HG03521 (cell line): ENCODE results near the gene GCN1.

ENCODE experiments used
- ATAC-seq: cut with Tn5 transposase; IDR thresholded peaks from one replicate; pipeline ENCODE4 v1.9.1; 2021; ENCODE audit warnings: mild to moderate bottlenecking, moderate library complexity; ENCODE audit not compliant: unreplicated experiment

The GCN1 gene

GRCh38 chr12:120121343-120121742 is 73.2 kb downstream of the GCN1 start:
- ATAC-seq = no peak

GRCh38 chr12:120119271-120119973 is 75.1 kb downstream of the GCN1 start:
- no peak for ATAC-seq

DNA sequence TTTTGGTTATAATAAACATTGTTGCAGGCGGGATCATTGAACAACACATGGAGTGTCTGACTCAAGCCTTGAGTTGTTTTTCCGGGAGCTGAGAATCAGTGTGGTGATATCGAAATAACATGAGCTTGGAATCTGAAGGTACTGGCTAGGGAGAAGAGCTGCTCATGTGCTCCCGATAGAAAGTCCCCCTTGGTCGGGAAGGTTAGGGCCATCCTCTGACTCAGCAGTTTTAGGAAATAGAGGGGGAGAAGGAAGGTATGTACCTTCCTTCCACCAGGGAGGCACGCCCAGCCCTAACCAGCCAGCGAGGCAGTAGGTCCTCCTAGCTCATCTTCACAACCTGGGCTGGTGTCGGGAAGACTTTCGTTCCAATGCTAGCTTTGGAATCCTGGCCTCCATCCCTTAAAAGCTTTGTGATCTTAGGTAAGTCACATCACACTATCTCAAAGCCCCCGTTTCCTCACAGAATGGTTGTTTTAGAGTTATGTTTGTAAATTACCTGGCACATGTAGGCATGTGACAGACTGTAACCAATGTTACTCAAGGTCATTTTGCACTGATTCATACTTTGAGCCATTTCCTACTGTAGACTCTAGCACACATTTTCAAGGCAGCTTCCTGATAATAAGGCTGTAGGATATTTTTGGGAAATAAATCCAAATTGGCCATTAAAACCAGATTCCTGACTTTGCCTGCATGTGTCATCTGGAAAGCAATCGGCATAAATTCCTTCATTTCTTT is 76.0 kb downstream of the GCN1 start:
- ATAC-seq = no peak

GRCh38 chr12:120117961-120118320 is 76.6 kb downstream of the GCN1 start:
- no peak for ATAC-seq

- peak; percentile 59 for ATAC-seq
These were observed 77.5 kb downstream of the GCN1 start for GRCh38 chr12:120116792-120117651.

GRCh38 chr12:120116441-120116791 is 78.1 kb downstream of the GCN1 start, which contains the start of gene RAB35:
TSS of gene RAB35 (minus strand) at chr12:120116753. CDS start at chr12:120116650, 103 bp downstream.
- peak; percentile 8 for ATAC-seq

DNA sequence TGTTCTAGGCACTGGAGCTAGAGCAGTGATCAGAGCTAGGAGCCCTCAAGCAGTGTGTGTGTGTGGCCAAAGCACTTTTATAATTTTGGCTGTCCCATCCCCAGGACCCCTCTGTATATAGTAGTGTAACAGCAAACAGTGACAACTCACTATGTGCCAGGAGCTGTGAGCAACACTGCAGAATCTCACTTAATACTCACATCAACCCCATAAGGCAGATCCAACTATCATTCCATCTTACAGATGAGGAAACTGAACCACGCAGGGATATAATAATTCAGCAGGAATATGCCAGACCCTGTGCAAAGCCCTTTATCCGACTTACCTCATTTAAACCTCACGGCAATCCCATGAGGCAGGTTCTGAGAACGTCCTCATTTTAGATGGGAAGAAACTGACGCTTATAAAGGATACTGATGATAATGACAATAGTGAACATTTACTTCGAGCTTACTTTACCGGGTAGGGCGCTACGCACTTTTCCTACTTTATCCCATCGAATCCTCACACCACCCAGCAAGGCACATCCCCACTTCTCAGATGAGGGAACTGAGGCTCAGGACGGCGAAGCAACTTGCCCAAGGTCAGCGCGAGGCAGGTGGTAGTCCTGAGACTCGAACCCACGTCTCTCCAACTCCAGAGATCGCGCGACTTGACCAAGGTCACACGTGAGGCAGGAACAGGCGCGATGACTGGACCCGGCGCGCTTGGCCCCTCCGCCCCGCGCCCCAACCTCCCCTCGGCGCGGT is 78.6 kb downstream of the GCN1 start:
- ATAC-seq = peak; percentile 8

GRCh38 chr12:120115066-120115465 is 79.4 kb downstream of the GCN1 start:
- ATAC-seq = no peak

DNA sequence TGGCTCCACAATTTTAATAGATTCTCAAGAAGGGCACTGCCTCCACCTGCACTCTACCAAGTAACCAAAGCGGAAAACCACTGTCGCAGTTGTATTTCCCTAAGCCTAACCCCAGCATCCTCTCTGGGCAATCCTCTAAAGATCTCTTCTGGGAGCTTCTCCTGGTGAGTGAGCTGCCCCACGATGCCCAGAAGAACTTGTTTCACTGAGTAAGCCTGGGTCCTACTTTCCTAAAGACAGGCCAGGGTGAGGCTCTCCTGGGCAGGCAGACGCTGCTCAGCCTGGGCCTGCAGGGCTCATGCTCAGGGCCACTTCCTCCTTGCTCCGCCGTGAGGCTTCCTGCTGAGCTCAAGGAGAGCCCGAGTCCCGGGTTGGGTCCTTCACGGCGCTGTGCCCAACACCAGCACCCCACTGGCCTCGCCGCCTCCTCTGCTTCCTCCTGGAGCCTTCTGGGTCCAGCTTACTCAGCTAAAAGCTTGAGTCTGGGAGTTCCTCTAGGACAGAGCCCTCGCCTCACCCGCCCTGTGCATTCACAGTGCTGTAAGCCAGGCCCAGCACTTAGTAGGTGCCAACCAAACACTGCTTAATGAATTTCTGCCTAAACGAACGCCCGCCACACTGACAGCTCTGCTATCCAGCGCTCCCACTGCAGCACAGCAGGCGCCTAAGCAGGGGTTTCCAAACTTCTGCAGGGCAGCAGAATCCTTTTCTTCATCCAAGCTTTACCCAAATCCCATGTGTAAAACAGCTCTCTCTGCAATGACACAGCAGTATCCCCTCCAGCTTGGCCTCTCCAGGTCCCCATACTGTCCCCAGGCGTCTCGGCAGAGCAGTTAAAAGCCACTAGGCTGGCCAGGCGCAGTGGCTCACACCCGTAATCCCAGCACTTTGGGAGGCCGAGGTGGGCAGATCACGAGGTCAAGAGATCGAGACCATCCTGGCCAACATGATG is 83.7 kb downstream of the GCN1 start:
- ATAC-seq = peak; percentile 61

DNA sequence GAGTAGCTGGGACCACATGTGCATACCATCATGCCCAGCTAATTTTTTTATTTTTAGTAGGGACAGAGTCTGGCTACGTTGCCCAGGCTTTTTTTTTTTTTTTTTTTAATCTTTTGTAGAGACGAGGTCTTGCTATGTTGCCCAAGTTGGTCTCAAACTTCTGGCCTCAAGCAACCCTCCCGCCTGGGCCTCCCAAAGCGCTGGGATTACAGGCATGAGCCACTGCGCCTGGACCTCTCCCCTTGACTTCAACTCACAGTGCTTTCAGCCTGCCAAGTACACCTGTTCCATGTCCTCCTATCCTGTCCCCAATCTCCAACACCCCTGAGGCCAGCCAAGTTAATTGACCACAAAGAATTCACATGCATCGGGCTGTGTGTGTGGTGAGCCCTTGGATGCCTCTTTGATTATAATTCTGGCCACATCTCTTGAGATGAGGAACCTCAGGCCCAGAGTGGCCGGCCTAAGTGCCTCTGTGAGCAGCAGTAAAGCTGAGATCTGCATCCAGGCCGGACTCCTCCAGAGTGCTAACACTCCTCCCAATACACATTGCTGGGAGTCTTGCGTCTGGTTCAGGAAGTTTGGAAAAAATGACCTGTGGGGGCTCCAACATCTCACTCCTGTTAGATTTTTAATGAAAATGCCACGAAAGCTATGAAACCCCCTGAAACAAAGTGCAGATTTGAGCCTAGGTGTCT is 84.8 kb downstream of the GCN1 start:
- ATAC-seq = no peak

- no peak for ATAC-seq
These were observed 88.4 kb downstream of the GCN1 start for GRCh38 chr12:120106151-120106550.

- no peak for ATAC-seq
These were observed 91.1 kb downstream of the GCN1 start for GRCh38 chr12:120103371-120103770.

- no peak for ATAC-seq
These were observed 91.5 kb downstream of the GCN1 start for GRCh38 chr12:120103044-120103338.

DNA sequence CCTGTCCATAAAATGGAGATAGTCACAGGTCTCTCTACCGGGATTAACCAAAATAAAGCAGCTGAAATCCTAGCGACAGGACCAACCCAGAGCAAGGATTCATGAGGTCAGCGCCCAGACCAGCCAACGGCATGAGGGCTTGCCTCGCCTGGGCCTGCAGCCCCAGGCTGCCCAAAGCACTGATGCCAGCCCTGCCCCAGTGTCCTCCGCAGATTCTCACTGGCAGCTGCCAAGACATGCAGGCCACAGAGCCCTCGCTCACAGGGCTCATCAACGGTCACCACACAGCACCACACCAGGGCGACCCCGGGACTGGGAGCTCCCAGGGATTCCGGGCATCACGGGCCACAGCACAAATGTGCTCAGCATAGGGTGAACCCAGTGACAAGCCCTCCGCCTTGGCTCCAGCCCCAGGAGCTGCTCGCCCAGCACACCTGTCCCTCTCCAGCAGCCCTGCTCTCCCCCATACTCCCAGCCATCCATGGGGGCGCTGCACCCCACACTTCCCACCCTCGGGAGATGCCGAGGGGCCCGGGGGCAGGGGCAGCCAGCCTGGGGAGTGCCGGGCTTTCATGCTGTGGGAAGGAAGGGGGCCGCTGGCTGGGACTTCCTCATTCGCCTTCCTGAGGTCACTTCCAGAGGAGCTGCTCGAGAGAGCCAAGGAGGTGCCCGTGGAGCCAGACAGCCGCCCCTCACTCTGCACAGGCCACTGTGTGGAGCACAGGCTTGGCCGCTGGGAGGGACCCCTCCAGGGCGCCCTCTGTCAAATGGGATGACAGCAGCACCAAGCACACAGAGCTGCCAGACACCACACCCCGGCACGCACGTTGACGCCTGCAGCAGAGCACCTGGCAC is 92.1 kb downstream of the GCN1 start:
- no peak for ATAC-seq

GRCh38 chr12:120101617-120102016 is 92.9 kb downstream of the GCN1 start:
- ATAC-seq = no peak

GRCh38 chr12:120101182-120101581 is 93.3 kb downstream of the GCN1 start:
- ATAC-seq = no peak

DNA sequence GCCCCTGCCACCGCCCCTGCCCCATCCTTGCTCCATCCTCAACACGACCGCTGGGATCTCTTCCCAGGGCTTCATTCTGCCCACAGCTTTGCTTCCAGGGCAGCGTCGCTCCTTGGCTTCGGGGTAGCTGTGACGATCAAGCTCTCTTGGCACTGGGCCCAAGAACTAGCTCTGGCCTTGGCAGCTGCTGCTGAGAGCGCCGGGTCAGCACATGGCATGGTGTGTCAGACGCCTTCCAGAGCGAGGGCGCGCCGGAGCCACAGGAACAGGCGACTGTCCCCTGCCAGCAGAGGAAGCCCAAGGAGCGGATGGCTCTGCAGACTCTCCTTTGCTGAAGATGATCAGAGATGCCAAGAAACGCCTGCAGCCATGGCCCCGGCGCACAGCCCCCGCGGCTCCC is 93.9 kb downstream of the GCN1 start:
- ATAC-seq = no peak

- ATAC-seq = no peak
These were observed 94.8 kb downstream of the GCN1 start for GRCh38 chr12:120099738-120100137.
